ENCODE results near the gene EPHA7. TPM values are rescaled to one million over a fixed set of nuclear protein-coding genes. Genes with fewer than 3 reads are reported as not detected.

Gene EPHA7
- total RNA-seq, 1 donor from 2014 or later: 55.4 TPM

GRCh38 chr6:93393554-93394074 is 25.7 kb downstream of the EPHA7 start:
- Mint-ChIP-seq H3K4me3 (ENCODE audit: unreplicated experiment) (no peak overlapping the region), H3K36me3 (ENCODE audit: low read depth) (peaks cover 3% of the 10 kb centered on the region), H3K27me3 (ENCODE audit: low read depth) (no peaks in the 10 kb centered on the region), H3K27ac (ENCODE audit: unreplicated experiment) (peak overlapping the region; percentile 42), H3K9me3 (ENCODE audit: low read depth) (no peaks in the 10 kb centered on the region), H3K4me1 (ENCODE audit: low read depth) (peaks cover 60% of the 10 kb centered on the region)
- no peak for DNase-seq (ENCODE audit: low spot score)
- no peak for TF ChIP-seq CTCF (IDR thresholded peaks at IDR 0.05)

DNA sequence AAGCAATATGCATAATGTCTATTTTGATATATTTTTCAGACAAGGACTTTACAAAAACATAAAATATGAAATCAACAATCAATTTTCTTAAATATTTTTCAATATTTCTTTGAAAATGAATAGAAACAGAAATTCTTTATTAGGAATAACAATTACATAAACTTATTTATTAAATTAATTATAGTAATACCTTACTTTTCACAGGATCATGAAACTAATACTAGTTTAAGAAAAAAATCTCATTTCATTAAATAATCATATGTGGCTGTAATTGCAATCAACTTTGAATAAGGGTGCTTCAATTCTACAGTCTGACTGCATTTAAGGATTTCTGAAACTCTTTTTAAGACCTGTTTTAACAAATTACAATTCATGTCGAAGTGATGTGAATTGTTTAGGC is 26.6 kb downstream of the EPHA7 start:
- TF ChIP-seq CTCF (IDR thresholded peaks at IDR 0.05): no peak
- Mint-ChIP-seq H3K27me3 (ENCODE audit: low read depth) (no peaks in the 10 kb centered on the region), H3K9me3 (ENCODE audit: low read depth) (no peaks in the 10 kb centered on the region), H3K36me3 (ENCODE audit: low read depth) (peaks cover 1% of the 10 kb centered on the region), H3K4me3 (ENCODE audit: unreplicated experiment) (no peak overlapping the region), H3K27ac (ENCODE audit: unreplicated experiment) (no peak overlapping the region), H3K4me1 (ENCODE audit: low read depth) (peaks cover 55% of the 10 kb centered on the region)
- DNase-seq (ENCODE audit: low spot score): no peak

GRCh38 chr6:93391965-93392364 is 27.4 kb downstream of the EPHA7 start:
- TF ChIP-seq CTCF (IDR thresholded peaks at IDR 0.05): no peak
- Mint-ChIP-seq H3K36me3 (ENCODE audit: low read depth) (peaks cover 3% of the 10 kb centered on the region), H3K4me1 (ENCODE audit: low read depth) (peaks cover 51% of the 10 kb centered on the region), H3K27me3 (ENCODE audit: low read depth) (no peaks in the 10 kb centered on the region), H3K9me3 (ENCODE audit: low read depth) (no peaks in the 10 kb centered on the region), H3K27ac (ENCODE audit: unreplicated experiment) (peak overlapping the region; percentile 66), H3K4me3 (ENCODE audit: unreplicated experiment) (peak overlapping the region; percentile 17)
- DNase-seq (ENCODE audit: low spot score): no peak

- H3K4me1 Mint-ChIP-seq (ENCODE audit: low read depth): peaks cover 32% of the 10 kb centered on the region
- no peak overlapping the region for H3K4me3 Mint-ChIP-seq (ENCODE audit: unreplicated experiment)
- DNase-seq (ENCODE audit: low spot score): no peak
- H3K27ac Mint-ChIP-seq (ENCODE audit: unreplicated experiment): no peak overlapping the region
- peaks cover 6% of the 10 kb centered on the region for H3K36me3 Mint-ChIP-seq (ENCODE audit: low read depth)
- H3K9me3 Mint-ChIP-seq (ENCODE audit: low read depth): no peaks in the 10 kb centered on the region
- no peaks in the 10 kb centered on the region for H3K27me3 Mint-ChIP-seq (ENCODE audit: low read depth)
- no peak for TF ChIP-seq CTCF (IDR thresholded peaks at IDR 0.05)
Measured at GRCh38 chr6:93389192-93389591, 30.2 kb downstream of the EPHA7 start.

DNA sequence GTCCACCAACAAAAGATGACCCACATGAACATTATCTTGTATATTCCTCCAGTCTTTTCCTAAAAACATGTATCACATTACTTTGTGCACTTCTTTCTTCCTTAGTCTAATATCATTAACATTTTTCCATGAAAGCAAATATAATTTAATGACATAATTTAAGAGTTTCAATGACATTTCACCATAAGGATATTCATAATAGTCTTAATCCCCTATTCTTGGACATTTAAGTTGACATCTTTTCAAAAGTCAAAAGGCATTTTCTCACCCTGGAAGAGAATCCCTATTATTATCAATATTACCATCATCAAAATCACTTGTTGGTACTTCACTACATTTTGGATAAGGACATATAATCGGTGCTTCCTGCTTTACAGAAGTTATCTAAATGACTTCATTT is 31.3 kb downstream of the EPHA7 start:
- Mint-ChIP-seq H3K27me3 (ENCODE audit: low read depth) (no peaks in the 10 kb centered on the region), H3K4me3 (ENCODE audit: unreplicated experiment) (no peak overlapping the region), H3K4me1 (ENCODE audit: low read depth) (peaks cover 23% of the 10 kb centered on the region), H3K27ac (ENCODE audit: unreplicated experiment) (no peak overlapping the region), H3K9me3 (ENCODE audit: low read depth) (no peaks in the 10 kb centered on the region), H3K36me3 (ENCODE audit: low read depth) (peaks cover 8% of the 10 kb centered on the region)
- no peak for TF ChIP-seq CTCF (IDR thresholded peaks at IDR 0.05)
- no peak for DNase-seq (ENCODE audit: low spot score)
